IPS-20b (cell line): ENCODE data around the gene ETV1.

Experiments
- H3K27ac ChIP-seq: one replicate; pipeline ENCODE4 v1.5.1; 2013; ENCODE audit warnings: low read length
- H3K27me3 ChIP-seq: 2 replicates; pipeline ENCODE4 v1.6.1; 2013; ENCODE audit warnings: mild to moderate bottlenecking, low read length, inconsistent platforms; ENCODE audit not compliant: insufficient read depth
- H3K36me3 ChIP-seq: 2 replicates; pipeline ENCODE4 v1.6.1; 2013; ENCODE audit warnings: low read depth, mild to moderate bottlenecking, inconsistent platforms, low read length, moderate library complexity; ENCODE audit not compliant: insufficient read depth
- H3K4me1 ChIP-seq: 2 replicates; pipeline ENCODE4 v1.6.1; 2013; ENCODE audit warnings: mild to moderate bottlenecking, control low read depth, inconsistent platforms, low read length, moderate library complexity; ENCODE audit not compliant: insufficient read depth
- H3K4me3 ChIP-seq: 2 replicates; pipeline ENCODE4 v1.5.1; 2013; ENCODE audit warnings: mild to moderate bottlenecking, low read length, inconsistent platforms
- H3K9ac ChIP-seq: 2 replicates; pipeline ENCODE4 v1.6.1; 2013; ENCODE audit warnings: low read depth, mild to moderate bottlenecking, inconsistent platforms, low read length, moderate library complexity
- H3K9me3 ChIP-seq: 2 replicates; pipeline ENCODE4 v1.6.1; 2013; ENCODE audit warnings: mild to moderate bottlenecking, low read depth, low read length, inconsistent platforms; ENCODE audit not compliant: insufficient read depth

The ETV1 gene

DNA sequence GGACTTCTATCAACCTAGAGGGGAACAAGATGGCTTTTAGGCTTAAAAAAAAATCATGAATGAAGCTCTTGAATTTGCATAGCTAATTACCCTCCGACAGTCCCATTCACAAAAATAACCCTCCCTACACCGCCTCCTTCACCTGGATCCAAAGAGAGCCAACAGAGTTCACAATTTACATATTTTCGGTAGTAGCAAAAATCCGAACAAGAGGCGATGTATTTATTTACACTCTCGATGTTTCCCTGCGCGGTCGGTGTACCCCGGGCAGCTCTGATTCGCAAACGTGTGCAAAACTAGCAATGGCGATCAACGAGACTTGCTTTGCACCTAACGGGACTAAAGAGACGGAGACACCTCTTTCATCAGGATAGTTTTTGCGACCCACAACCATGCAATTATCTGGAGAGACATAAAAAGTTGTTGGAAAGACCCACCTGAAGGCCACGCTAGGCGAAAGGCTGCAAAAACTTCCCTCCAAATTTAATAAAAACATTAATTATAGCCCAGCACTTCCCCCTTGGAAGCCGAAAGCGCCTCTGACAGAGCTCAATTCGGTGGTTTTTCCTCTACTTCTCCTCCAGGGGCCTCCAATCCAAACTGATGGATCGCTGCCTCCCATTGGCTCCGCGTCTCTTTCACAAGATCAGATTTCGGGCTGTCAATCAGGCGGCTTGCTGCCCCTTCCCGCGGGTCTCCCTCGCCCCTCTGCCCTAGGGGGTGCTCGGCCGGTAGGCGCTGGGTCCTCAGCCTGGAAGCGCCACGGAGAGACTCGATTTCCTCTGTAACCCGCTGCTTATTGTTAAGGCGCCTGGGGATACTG, at the start of gene ETV1:
ETV1 (minus strand) TSS at position 541 of the 823 bp plus-strand sequence. CDS start 614 bp downstream, outside the sequence.
- Histone ChIP-seq H3K36me3 (peaks cover 8% of the 10 kb centered on the region; the same call in 1 of the 2 replicates), H3K27ac (peak within 1 kb of the TSS; percentile 79), H3K4me3 (peak within 1 kb of the TSS; percentile 88), H3K27me3 (no peaks in the 10 kb centered on the region), H3K9me3 (no peaks in the 10 kb centered on the region), H3K9ac (peak within 1 kb of the TSS; percentile 91), H3K4me1 (peaks cover 34% of the 10 kb centered on the region; the same call in 1 of the 2 replicates)

DNA sequence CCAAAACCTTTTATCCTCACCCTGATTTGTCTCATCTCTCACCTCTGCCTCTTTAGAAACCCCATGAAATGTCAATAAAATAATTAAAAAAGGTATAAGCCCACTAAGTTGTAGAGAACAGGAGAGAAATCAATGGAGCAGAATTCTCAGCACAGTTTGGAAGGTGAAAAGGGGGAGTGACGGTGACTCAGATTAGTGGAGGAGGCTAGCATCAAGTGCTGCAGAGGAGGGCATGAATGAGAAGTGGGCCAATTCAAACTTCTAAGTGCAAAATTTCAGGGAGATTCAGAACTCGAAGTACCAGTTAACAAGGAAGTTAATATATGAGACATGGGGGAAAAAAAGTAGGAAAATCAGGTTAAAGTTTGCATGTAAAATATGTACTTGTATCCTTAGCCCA, 34.9 kb upstream of the ETV1 start:
- no peaks in the 10 kb centered on the region for H3K9me3 ChIP-seq
- no peaks in the 10 kb centered on the region for H3K36me3 ChIP-seq
- no peak overlapping the region for H3K4me3 ChIP-seq

DNA sequence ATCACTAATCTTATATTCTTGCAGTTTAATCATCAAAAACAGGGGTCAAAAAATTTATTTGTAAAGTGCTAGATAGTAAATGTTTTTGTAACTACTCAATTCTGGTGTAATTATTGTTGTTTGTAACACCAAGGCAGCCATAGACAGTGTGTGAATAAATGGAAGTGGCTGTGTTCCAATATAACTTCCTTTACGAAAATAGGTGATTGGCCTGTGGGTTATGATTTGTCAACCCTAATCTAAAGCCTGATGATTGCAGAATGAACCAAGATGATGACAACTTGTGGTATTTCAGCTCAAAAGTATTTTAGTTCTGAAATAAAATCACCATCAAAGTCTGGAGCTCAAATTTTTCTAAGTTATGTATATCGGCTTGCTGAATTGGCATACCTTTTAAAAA, 34.4 kb upstream of the ETV1 start:
- Histone ChIP-seq H3K27ac (no peak overlapping the region), H3K4me1 (0 out of 2 replicates have a peak, but pooled peaks cover 5% of the 10 kb centered on the region), H3K9ac (no peak overlapping the region), H3K9me3 (no peaks in the 10 kb centered on the region), H3K4me3 (no peak overlapping the region), H3K27me3 (no peaks in the 10 kb centered on the region), H3K36me3 (no peaks in the 10 kb centered on the region)

More for the DNA sequence above, 34.9 kb upstream of the ETV1 start:
- Histone ChIP-seq H3K9ac (no peak overlapping the region), H3K27ac (no peak overlapping the region), H3K4me1 (0 out of 2 replicates have a peak, but pooled peaks cover 5% of the 10 kb centered on the region), H3K27me3 (no peaks in the 10 kb centered on the region)

DNA sequence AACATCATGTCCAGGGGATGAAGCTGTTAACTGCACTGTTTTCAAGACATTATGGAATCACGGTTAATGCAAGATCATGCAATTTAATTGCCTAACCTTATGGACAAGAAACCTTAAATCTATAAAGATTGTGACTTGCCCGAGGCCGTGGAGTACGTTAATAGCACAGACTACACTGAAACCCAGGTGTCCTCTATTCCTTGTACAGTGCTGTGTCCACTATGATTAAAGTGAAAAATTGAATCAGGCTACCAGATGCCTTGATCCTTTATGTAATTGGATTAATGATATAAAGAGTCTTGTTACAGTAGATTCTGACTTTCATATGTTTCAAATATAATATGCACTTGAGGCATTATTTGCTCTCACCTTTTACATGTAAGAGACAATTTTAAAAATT, 33.9 kb upstream of the ETV1 start:
- H3K9me3 ChIP-seq, result no peaks in the 10 kb centered on the region
- H3K27ac ChIP-seq, result no peak overlapping the region
- 0 out of 2 replicates have a peak, but pooled peaks cover 5% of the 10 kb centered on the region for H3K4me1 ChIP-seq
- no peak overlapping the region for H3K4me3 ChIP-seq
- no peaks in the 10 kb centered on the region for H3K27me3 ChIP-seq
- no peaks in the 10 kb centered on the region for H3K36me3 ChIP-seq
- H3K9ac ChIP-seq, result no peak overlapping the region

DNA sequence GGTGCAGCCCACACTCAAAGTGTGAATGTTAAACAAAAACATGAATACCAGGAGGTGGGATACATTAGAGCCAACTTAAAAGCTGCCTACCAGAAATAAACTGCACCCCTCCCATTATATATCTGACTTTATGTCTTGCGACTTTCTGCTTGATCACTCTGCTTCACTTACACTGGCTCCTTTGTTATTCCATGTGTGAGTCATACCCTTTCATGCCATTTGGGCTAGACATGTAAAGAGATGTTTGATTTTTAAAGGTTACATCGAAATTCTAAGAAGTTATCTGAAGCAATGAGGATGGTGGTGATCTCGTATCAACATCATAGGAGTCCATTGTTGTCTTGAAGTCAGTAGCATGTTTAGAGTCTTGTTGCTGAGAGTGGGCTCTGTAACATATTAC, 31.6 kb upstream of the ETV1 start:
- Histone ChIP-seq H3K27me3 (no peaks in the 10 kb centered on the region), H3K9me3 (no peaks in the 10 kb centered on the region), H3K9ac (no peak overlapping the region), H3K4me3 (no peak overlapping the region), H3K36me3 (no peaks in the 10 kb centered on the region), H3K4me1 (0 out of 2 replicates have a peak, but pooled peaks cover 5% of the 10 kb centered on the region), H3K27ac (no peak overlapping the region)

DNA sequence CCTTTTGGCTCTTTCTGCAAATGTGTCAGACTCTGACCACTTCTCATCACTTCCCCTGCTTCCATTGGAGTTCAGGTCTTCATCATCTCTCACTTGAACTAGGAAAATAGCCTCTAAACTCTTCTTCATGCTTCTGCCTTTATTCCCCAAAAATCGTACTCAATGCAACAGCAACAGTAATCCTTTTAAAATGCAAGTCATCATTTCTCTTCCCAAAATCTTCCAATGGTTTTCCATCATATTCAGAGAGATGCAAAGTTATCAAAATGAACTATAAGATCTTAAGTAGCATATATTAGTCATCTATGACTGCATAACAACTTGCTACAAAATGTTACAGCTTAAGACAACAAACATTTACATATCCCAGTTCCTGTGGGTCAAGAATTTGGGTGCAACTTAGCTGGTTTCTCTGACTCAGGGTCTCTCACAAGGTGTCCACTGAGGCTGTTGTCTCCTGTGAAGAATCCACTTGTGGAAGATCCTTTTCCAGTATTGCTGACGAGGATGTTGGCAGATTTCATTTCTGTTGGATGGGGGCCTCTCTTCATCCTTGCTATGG, 31.0 kb upstream of the ETV1 start:
- Histone ChIP-seq H3K27ac (no peak overlapping the region), H3K36me3 (no peaks in the 10 kb centered on the region), H3K9me3 (no peaks in the 10 kb centered on the region), H3K27me3 (no peaks in the 10 kb centered on the region), H3K4me1 (0 out of 2 replicates have a peak, but pooled peaks cover 5% of the 10 kb centered on the region), H3K9ac (no peak overlapping the region), H3K4me3 (no peak overlapping the region)

DNA sequence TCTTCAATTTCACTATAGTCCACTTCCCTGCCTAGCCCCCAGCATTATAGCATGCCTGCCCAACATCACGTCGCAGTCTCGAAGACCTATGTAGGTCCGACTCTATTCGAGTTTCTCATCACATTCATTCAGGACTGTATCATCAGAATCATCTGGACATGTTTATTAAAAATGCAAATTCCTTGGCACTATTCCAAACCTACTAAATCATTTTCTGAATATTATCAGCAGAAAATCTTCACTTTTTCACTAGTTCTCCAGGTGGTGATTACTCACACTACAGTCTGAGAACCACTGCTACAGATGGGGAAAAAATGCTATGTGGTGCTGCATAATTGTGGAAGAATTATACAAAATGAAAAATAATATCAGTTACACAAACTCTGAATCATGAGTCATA, 29.3 kb upstream of the ETV1 start:
- Histone ChIP-seq H3K27ac (no peak overlapping the region), H3K9me3 (no peaks in the 10 kb centered on the region), H3K27me3 (no peaks in the 10 kb centered on the region), H3K4me3 (no peak overlapping the region), H3K9ac (no peak overlapping the region), H3K4me1 (0 out of 2 replicates have a peak, but pooled peaks cover 5% of the 10 kb centered on the region), H3K36me3 (no peaks in the 10 kb centered on the region)

DNA sequence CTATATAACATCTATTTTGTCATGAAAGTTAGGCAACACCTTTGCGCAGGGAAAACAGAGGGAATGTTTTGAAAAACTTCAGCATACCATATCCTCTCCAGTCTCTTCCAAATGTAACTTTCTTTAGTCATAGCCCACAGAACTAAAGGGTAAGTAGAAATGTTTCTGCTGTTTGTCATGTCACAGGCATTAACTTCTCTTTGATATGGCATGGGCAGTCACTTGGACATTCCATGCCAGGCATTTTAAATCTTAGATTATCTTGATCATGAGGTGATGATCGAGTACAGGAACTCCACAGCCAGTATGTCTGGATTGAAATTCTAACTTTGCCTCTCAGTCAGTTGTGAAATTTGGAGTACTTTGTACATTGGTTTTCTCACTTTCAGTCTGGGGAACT, 27.5 kb upstream of the ETV1 start:
- H3K27ac ChIP-seq, result no peak overlapping the region
- no peaks in the 10 kb centered on the region for H3K9me3 ChIP-seq
- H3K36me3 ChIP-seq, result no peaks in the 10 kb centered on the region
- H3K9ac ChIP-seq, result no peak overlapping the region
- no peaks in the 10 kb centered on the region for H3K27me3 ChIP-seq
- no peak overlapping the region for H3K4me3 ChIP-seq
- 0 out of 2 replicates have a peak, but pooled peaks cover 5% of the 10 kb centered on the region for H3K4me1 ChIP-seq

DNA sequence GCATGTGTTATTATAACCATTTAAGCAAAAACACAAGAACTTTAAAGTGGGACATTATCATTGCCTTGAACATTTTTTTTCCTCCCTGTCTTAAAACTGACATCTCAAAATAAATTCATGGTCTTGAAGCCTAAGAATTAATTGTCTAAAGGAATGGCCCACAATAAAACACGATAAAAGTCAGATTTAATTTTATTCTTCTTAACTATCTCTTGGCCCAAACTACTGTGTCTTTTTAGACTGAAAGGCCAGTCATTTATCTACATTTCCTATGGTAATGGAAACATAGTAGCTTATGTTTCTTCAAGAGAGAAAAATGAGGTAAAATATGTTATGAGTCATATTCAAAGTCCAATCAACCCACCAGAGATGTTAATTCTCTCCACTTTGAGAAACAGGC, 24.4 kb upstream of the ETV1 start:
- no peak overlapping the region for H3K4me3 ChIP-seq
- H3K27ac ChIP-seq, result no peak overlapping the region
- H3K9ac ChIP-seq, result no peak overlapping the region
- no peaks in the 10 kb centered on the region; the same call in 1 of the 2 replicates for H3K4me1 ChIP-seq
- H3K27me3 ChIP-seq, result no peaks in the 10 kb centered on the region
- no peaks in the 10 kb centered on the region for H3K9me3 ChIP-seq
- H3K36me3 ChIP-seq, result no peaks in the 10 kb centered on the region

DNA sequence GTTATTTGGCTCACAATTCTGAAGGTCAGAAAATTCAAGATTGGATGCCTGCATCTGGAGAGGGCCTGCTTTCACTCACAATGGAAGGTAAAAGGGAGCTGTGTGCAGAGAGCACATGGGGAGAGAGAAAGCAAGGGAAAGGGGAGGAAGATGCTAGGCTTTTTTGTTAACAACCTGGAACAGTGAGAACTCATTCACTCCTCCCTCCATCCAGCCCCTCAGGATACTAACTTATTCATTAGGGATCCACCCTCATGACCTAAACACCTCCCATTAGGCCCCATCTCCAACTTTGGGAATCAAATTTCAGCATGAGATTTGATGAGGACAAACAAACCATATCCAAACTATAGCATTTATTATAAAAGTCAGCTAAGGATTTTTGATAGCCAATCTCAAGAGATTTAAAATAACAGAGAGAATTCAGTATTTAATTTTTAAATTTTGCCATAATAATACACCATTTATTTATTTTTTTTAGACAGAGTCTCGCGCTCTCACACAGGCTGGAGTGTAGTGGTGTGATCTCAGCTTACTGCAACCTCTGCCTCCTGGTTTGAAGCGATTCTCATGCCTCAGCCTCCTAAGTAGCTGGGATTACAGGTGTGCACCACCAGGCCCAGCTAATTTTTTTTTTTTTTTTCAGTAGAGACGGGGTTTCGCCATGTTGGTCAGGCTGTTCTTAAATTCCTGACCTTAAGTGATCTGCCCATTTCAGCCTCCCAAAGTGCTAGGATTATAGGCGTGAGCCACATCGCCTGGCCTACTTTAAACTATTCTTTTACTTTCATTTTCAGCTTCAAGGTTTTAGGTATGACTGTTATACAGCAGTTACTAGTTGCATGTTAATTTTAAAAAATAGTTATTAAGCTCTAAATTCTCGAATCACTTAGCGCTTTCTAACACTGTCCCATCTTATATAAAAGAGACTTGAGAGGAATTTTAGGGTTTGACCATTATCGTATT, 20.3 kb upstream of the ETV1 start:
- Histone ChIP-seq H3K9ac (no peak overlapping the region), H3K4me3 (no peak overlapping the region)

DNA sequence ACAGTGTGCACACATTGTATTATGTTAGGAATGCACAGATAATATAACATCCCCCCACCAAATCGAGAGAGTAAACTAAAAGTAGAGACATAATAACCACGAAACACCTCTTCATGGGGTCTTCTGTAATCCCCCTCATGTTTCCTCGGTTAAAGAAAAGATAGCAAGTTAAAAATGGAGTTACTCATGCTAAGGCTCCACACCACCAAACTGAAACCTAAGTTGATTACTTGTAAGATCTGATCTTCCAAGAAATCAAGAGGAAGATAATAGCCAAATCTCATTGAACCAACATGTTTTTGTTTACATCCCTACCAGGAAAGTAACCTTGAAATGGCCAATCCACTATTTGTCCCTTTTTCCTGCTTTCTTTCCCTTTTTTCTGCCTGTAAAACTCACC, 11.7 kb upstream of the ETV1 start:
- Histone ChIP-seq H3K4me3 (no peak overlapping the region), H3K9ac (no peak overlapping the region), H3K4me1 (peaks cover 9% of the 10 kb centered on the region; the same call in 1 of the 2 replicates), H3K27me3 (no peaks in the 10 kb centered on the region), H3K9me3 (no peaks in the 10 kb centered on the region), H3K27ac (no peak overlapping the region), H3K36me3 (no peaks in the 10 kb centered on the region)

More for the DNA sequence above, 20.3 kb upstream of the ETV1 start:
- Histone ChIP-seq H3K27ac (no peak overlapping the region), H3K4me1 (no peaks in the 10 kb centered on the region; the same call in 1 of the 2 replicates), H3K9me3 (no peaks in the 10 kb centered on the region), H3K36me3 (no peaks in the 10 kb centered on the region), H3K27me3 (no peaks in the 10 kb centered on the region)
